Tibial artery (tissue), 4 donors: Measurements from ENCODE around the gene EPHA6.

Experiments used
- DNase-seq, 2 donors: peaks; one replicate each; pipeline ENCODE4 v3.0.0-alpha.2; 2019
- H3K27ac ChIP-seq, 2 donors: fragments of 200-600 bp; sonication (generic) in 1 of 2; 1 replicate in 1 of 2; 2 replicates in 1 of 2; pipeline ENCODE4 v1.5.1; 2018 to 2019; ENCODE audit warnings: mild to moderate bottlenecking in 1 of 2
- H3K27me3 ChIP-seq, 2 donors: fragments of 200-600 bp; sonication (generic) in 1 of 2; one replicate each; pipeline versions ENCODE4 v1.5.1 to v1.6.0; 2016 to 2019
- H3K36me3 ChIP-seq, 3 donors: fragments of 200-600 bp; sonication (generic) in 2 of 3; one replicate each; pipeline ENCODE4 v1.5.1; 2016 to 2019; ENCODE audit warnings: mild to moderate bottlenecking in 2 of 3
- H3K4me1 ChIP-seq, 4 donors: fragments of 200-600 bp; sonication (generic) in 2 of 4; 1 replicate in 3 of 4; 2 replicates in 1 of 4; pipeline ENCODE4 v1.5.1; 2016 to 2019
- H3K4me3 ChIP-seq, 2 donors: fragments of 200-600 bp; sonication (generic) in 1 of 2; 1 replicate in 1 of 2; 2 replicates in 1 of 2; pipeline ENCODE4 v1.5.1; 2018 to 2019; ENCODE audit warnings: mild to moderate bottlenecking in 2 of 2
- H3K9me3 ChIP-seq, 3 donors: fragments of 200-600 bp; sonication (generic) in 1 of 3; one replicate each; pipeline ENCODE4 v1.5.1; 2016 to 2019
- CTCF ChIP-seq, 2 experiments: fragments of 200-600 bp in 1 of 2; fragments of 450-650 bp in 1 of 2; IDR thresholded peaks; one replicate each; pipeline ENCODE4 v1.5.1; 2017 to 2019; ENCODE audit warnings: antibody characterized with exemption in 2 of 2, mild to moderate bottlenecking in 1 of 2, moderate library complexity in 1 of 2
- intact Hi-C: fragments of 100-400 bp; cut with DNase I; formaldehyde crosslinking; loops from one replicate; pipeline ENCODE4 v1.15.0; 2023; ENCODE audit warnings: low total_unique reads

EPHA6 gene

GRCh38 chr3:97388774-97389173, 574.4 kb downstream of the EPHA6 start:
- TF ChIP-seq CTCF (IDR thresholded peaks at IDR 0.05), result no peak
- Histone ChIP-seq H3K27ac (no peak overlapping the region), H3K9me3 (peaks cover 0 to 12% (median 6%) of the 10 kb centered on the region in 3 donors), H3K27me3 (no peaks in the 10 kb centered on the region), H3K4me3 (no peak overlapping the region), H3K36me3 (no peaks in the 10 kb centered on the region), H3K4me1 (no peaks in the 10 kb centered on the region)
- no peak for DNase-seq
- intact Hi-C loops, result no loop called here

- H3K9me3 ChIP-seq, result peaks cover 0 to 12% (median 6%) of the 10 kb centered on the region in 3 donors
Measured at GRCh38 chr3:97389936-97390335, 575.5 kb downstream of the EPHA6 start.

DNA sequence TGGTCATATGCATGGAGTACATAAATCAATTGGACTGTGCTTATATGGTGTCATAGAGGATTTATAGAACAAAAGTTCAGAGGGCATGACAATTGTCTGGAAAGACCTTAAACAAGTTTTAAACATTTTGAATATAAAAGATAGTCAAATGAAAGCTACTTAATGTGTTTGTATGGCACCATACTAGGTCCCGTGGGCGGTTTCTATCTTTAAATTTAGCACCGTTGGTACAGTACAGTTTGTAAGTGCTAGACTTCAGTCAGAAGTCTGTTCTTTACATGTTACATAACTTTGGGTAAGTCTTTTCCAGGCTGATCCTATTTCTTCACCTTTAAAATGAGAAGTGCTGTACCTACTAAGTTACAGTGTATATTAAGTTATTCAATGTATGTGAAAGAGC, 576.8 kb downstream of the EPHA6 start:
- intact Hi-C loops, result no loop called here
- Histone ChIP-seq H3K27me3 (no peaks in the 10 kb centered on the region), H3K4me3 (no peak overlapping the region), H3K36me3 (no peaks in the 10 kb centered on the region), H3K4me1 (no peaks in the 10 kb centered on the region), H3K27ac (no peak overlapping the region), H3K9me3 (peaks cover 0 to 12% (median 6%) of the 10 kb centered on the region in 3 donors)
- DNase-seq, result no peak
- TF ChIP-seq CTCF (IDR thresholded peaks at IDR 0.05), result no peak

More at GRCh38 chr3:97389936-97390335, 575.5 kb downstream of the EPHA6 start:
- Histone ChIP-seq H3K4me3 (no peak overlapping the region), H3K36me3 (no peaks in the 10 kb centered on the region), H3K27me3 (no peaks in the 10 kb centered on the region), H3K27ac (no peak overlapping the region), H3K4me1 (no peaks in the 10 kb centered on the region)
- intact Hi-C loops, result no loop called here
- no peak for TF ChIP-seq CTCF (IDR thresholded peaks at IDR 0.05)
- DNase-seq, result no peak

- Histone ChIP-seq H3K9me3 (no peaks in the 10 kb centered on the region), H3K27me3 (no peaks in the 10 kb centered on the region), H3K4me1 (no peaks in the 10 kb centered on the region), H3K4me3 (no peak overlapping the region), H3K27ac (no peak overlapping the region), H3K36me3 (no peaks in the 10 kb centered on the region)
- no peak for TF ChIP-seq CTCF (IDR thresholded peaks at IDR 0.05)
- intact Hi-C loops, result no loop called here
- no peak for DNase-seq
Measured at GRCh38 chr3:97409612-97410011, 595.2 kb downstream of the EPHA6 start.

DNA sequence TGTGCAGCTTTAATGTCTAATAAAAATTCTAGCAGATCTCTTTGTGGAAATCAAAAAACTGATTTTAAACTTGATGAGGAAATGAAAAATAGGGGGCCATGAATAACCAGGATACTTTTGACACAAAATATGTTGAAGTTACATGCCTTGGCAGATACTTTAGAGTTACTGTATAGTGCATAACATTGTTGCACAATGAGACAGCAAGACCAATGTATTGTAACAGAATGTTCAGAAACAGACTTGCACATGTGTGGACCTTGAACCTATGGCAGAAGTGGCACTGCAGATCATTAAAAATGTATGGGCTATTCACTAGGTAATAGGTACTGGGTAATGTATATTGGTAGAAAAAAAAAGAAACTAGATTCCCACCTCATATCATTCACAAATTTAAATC, 607.2 kb downstream of the EPHA6 start:
- H3K27ac ChIP-seq, result no peak overlapping the region
- H3K4me1 ChIP-seq, result no peaks in the 10 kb centered on the region
- no peaks in the 10 kb centered on the region for H3K36me3 ChIP-seq
- intact Hi-C loops, result no loop called here
- no peak for DNase-seq
- H3K27me3 ChIP-seq, result no peaks in the 10 kb centered on the region
- peaks cover 0 to 4% (median 0%) of the 10 kb centered on the region in 3 donors for H3K9me3 ChIP-seq
- no peak for TF ChIP-seq CTCF (IDR thresholded peaks at IDR 0.05)
- H3K4me3 ChIP-seq, result no peak overlapping the region

DNA sequence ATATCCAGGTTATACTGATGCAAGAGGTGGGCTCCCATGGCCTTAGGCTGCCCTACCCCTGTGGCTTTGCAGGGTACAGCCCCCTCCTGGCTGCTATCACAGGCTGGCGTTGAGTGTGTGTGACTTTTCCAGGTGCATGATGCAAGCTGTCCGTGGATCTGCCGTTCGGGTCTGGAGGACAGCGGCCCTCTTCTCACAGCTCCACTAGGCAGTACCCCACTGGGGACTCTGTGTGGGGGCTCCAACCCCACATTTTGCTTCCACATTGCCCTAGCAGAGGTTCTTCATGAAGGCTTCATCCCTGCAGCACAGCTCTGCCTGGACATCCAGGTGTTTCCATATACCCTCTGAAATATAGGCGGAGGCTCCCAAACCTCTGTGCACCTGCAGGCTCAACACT, 610.6 kb downstream of the EPHA6 start:
- Histone ChIP-seq H3K4me1 (no peaks in the 10 kb centered on the region), H3K36me3 (no peaks in the 10 kb centered on the region), H3K27ac (no peak overlapping the region), H3K9me3 (peaks cover 0 to 4% (median 0%) of the 10 kb centered on the region in 3 donors), H3K27me3 (no peaks in the 10 kb centered on the region), H3K4me3 (no peak overlapping the region)
- intact Hi-C loops, result no loop called here
- no peak for TF ChIP-seq CTCF (IDR thresholded peaks at IDR 0.05)
- DNase-seq, result no peak
